Measurements from ENCODE around the gene CDH2.

The CDH2 gene

DNA sequence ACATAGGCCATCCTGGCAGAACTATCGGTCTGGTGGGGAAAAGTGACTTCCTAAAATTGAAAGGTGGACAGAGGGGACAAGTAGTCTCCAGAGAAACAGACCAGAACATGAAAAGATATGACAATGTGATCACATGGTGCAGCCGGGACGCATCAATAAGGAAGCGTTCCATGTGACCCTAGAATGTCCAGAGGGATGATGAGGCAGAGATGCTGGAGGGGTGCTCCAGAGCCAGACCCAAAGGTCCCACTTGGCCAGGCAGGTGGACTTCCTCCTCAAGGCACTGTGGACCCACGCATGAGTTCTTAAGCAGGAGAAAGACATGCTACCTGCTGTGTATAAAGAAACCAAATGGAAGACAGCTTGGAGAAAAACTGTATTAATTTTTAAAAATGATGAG, 50.2 kb downstream of the CDH2 start:
- no peak for DNase-seq

DNA sequence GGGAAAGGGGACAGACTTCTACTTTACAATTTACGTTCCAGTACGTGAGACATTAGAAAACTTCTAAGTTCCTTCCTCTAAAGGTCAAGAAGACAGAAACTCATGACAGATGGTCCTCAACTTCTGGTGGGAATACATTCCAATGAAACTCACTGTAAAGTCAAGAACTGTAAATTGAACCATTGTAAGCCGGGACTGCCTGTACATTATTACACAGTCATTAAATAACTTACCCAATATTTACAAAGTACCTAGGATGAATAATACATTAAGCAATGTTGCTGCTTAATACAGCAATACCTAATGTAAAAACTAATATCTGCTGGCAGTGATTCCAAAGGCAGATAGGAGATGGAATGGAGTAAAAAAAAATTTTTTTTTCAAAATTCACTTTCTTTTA, 51.9 kb downstream of the CDH2 start:
- DNase-seq, result no peak

DNA sequence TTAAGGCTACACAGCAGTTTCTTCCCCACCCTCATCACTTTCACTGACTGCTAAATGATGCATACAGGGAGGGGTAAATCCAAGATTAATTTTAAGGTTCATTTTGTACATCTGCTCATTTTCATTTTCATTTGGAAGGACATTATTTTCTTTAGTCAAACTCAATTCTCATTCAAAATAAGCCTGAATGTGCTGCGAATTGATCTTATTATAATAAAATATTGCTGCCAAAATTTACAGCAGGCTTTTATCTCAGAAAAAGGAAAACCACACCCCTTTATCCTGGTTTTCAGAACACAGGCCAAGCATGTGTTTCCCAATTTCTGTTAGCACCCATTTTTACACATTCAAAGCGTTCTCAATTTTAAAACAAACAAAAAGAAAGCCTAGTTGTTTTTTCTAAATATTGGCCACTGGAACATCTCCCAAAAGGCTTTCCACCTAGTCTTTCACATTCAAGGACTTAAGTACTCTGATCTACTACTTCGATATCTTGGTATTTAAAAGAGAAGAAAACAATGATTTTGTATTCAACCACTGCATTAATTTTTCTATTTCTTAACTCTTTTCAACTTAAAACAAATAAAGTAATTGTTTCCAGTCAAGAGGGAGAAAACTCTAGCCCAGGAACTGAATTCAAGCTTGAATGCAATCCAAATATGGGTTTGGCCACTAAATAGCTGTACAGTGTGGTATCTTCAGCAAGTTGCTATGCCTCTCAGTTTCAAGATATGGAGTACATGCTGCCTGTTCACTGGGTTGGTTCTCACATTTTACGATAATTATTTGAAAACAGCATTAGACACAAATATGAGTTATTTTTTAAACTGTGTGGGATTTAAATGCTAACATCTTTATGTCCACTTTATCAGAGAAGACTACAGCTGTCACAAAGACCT, 52.5 kb downstream of the CDH2 start:
- no peak for DNase-seq

DNA sequence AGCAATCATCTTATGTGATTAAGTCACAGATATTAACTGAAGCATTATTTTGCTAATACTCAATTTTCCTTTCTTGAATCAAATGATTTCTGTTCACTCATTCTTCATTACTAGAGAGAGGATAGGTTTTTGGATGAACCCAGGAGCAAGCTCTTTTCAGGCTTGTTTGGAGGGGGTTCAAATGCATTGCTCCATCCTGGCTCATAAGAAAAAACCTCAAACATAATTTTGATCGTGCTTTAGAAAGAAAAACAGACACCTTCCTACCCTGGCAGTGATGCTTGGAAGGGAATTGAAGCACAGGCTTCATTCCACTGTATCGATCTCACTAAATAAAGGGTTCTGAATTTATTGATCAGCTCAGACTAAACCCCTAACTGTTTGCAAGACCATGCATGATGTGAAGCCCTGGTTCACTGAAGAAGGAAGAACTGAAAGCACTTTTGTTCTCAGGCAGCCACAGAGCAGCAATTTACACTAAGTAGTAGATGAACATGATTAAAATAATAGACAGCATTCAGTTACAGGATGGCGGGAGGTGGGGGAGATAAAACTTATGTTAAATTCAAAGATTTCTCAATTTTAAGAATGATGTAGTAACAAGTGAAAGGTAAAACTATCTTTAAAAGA, 53.4 kb downstream of the CDH2 start:
- no peak for DNase-seq

DNA sequence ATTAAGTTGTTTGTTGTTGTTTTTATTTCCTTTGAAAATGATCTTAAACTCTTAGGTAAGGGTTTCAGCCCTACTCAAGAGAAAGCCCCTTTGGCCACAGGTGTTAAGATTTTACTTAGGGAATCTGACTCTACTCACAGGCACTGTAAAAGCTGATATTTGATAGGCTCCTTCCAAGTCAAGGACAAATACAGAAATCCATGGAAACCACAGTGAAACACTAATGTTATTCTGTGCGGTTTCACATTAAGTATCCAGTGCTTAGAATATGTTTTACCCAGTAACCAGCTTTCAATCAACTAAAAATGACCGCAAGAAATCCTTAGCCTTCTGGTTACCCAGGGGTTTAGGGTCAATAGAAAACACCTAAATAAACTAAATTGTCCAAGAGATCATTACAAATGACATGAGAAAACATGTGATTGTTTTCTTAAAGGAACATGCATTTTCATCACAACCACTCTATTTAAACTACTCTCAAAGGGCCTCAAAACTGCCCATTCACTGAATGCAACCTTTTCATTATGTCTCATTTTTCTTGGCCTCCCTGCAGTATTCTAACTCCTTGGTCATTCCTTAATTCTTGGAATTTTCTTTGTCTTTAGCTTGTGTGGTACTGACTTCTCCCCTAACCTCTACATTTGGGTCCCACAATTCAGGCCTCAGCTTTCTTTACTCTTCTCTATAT, 56.0 kb downstream of the CDH2 start:
- no peak for DNase-seq

DNA sequence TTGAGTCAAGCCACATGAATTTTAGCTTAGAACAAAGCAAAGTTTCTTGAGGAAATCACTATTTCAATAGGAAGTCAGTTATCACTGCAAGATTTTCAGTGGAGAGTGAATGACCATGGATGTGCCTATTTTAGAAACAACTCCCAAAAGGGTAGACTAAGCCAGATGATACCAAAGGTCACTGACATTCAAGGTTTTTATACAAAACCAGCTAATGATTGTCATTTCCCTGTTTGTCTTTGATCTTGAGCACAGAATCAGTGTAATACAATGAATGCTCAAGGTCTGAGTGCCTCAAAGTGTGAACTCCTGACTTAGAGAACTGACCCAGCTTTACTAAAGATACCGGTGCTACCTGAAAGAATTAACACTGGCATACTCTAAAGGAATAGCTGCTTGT, 60.5 kb downstream of the CDH2 start:
- DNase-seq, result no peak

DNA sequence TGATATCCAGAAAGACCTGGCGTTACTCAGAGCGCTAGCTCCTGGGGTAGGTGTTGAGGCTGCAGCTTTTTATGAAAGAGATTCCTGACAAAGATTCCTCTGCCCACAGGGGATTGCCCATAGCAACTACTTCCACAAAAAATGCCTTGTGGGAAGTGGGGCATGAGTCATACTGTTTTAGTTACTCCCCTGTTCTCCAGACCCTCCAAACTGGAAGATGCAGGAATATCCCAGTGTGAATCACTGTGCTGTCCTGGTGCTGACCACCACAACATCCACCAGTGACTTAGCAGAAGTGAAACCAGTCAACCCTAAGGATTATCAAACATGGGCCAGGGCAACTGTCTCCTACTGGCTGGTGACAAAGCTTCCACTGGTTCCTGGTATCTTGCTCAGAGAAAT, 61.8 kb downstream of the CDH2 start:
- no peak for DNase-seq

DNA sequence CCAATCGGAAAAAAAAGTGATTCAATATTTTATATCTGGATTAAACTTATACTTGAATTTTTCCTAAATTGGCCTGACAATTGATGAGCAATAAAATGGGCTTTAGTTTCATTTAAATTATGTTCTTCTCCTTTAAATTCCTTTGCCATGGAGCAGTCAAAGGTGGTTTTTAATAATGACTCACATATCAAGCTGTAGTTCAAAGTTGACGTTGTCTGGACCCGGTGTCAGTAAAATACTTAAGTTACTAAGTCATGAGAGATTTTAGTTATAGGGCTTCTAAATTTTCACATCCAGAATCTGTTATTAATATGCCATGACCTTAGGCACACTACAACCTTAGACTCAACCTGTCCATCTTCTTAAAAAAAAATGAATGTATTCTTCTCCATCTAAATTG, 62.5 kb downstream of the CDH2 start:
- DNase-seq, result no peak

DNA sequence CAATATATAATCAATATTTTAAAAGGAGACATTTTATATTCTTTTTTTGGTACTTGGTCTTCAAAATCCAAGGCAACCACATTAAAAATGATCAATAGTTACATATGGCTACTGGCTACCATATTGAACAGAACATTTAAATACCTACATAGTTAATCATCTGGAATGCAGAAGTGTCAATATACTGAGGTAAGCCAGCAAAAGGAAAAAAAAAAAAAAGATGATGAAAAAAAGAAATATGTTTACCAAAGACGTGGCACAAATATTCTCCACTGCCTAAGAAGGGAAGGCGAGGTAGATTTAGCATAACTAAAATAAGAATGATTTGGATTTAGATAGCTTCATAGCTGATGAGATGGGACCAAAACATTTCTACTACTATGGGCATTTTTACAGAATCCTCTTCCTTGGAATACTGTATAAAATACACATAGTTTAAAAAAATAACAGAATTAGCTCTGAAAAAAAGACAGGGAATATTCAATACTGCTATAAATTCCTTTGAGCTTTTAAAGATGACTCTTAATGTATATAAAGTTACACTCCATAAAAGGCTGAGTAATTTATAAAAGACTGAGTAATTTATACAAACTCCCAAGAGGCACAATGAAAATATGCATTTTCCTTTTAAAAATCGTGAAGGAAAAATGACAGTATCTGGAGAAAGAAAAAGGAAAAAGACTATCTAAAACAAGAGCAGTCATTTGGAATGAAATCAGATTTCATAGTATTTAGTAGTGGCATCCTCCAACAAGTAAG, 63.5 kb downstream of the CDH2 start:
- DNase-seq, result no peak

DNA sequence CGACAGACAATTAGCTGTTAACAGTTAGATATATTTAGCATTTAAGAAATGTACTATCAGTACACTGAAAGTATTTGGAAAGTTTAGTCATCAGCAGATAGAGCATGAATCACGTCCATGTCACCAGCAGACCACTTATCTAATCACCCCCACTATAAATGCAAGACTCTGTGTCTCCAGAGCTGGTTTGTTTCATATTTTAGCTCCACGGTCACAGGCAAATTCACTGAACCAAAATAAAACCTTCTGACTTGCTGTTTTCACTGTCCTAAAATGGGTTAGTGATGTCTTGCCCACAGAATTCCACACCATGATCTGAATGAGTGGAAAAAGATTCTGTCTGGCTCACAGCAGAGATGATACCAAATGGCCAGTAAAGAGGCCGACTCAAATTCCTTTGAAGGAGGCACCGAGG, 64.9 kb downstream of the CDH2 start:
- DNase-seq, result no peak

- DNase-seq, result no peak
These were observed 66.0 kb downstream of the CDH2 start for GRCh38 chr18:28110924-28111323.

GRCh38 chr18:28109781-28110560, 67.0 kb downstream of the CDH2 start:
- no peak for DNase-seq

DNA sequence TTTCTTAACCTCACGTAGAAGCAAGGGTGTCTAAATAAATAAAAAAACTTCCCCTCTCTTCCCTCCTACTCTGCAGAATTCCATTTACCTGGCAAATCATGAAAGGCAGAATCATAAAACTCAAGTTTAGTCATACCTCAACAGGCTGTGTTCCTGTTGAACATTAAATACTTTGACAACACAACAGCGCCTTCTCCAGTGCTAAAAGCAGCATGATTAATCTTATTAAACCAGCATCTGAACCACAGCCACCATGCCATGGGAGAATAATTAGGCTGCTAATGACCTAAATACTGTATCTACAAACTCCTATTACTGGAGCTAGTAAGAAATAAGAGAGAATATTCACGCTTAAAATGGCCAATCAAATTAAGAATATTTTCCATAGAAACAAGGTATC, 68.1 kb downstream of the CDH2 start:
- DNase-seq, result no peak

DNA sequence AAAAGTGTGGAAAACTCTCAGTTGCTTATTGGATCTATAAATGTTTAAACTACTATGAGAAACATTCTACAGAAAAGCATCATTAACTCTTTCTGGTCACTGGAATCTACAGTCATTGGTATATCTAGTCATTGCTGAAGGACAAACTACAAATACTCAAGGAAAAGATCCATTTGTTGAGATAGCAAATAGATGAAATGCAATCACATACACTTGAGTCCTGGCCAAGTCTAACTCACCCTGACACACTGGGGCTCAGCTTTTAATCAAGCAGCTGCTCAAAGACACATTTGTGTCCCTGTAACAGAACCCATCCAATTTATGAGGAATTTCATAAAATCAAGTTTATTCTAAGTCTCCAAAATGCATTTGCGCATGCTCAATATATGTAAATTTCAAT, 68.7 kb downstream of the CDH2 start:
- DNase-seq, result no peak

GRCh38 chr18:28099237-28099636, 77.7 kb downstream of the CDH2 start:
- no peak for DNase-seq

DNA sequence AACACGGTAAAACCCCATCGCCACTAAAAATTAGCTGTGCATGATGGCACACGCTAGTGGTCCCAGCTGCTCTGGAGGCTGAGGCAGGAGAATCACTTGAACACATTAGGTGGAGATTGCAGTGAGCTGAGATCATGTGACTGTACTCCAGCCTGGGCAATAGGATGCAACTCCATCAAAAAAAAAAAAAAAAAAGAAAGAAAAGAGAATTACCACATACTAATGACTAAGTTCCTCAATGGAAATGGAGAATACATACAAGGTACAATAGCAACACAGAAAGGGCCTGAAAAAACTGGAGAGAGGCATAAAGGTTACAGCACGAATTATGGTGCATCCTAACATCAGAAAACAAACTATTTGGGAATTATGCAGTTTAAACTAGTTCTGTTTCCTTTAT, 81.3 kb downstream of the CDH2 start:
- no peak for DNase-seq

- no peak for DNase-seq
These were observed 81.9 kb downstream of the CDH2 start for GRCh38 chr18:28095041-28095440.

- no peak for DNase-seq
These were observed 85.7 kb downstream of the CDH2 start for GRCh38 chr18:28091197-28091596.

DNA sequence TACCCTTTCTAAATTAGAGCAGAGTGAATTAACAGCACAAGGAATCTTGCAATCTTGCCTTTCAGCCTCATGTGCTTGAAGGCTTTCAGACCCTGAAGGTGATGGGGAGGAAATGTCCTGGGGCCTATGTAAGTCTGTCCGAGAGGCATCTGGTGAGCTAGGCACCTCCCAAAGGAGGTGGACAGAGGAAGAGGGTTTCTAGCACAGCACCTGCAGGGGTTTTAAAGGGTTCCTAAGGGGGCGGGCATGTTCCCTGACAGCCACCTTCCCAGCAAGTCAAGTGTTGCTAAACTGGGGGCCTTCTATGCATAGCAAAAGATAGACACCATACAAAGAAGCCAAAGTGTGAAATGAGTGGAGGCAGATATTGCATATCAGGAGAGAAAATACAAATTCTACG, 88.5 kb downstream of the CDH2 start:
- no peak for DNase-seq

GRCh38 chr18:28086670-28087552, 90.0 kb downstream of the CDH2 start:
- no peak for DNase-seq

DNA sequence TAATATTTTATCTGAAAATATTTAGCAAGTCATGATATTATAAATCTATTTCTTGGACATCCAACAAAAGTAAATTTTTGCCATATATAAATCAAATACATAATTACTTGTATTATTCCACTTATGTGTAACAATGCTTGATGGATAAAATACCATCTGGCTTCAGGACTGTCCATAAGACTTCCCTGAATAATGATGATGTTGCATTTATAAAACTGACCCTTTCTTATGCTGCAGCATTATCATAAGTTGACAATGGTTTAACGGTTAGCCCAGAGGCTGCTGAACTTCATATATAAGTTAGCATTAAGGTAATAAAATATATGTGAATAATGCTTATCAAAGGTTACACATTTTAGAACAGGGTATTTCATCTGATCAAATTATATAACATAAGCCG, 95.4 kb downstream of the CDH2 start:
- DNase-seq, result no peak

All from activated naive CD4-positive, alpha-beta T cell (primary cell).